PC-9 (cell line): ENCODE data around the gene RCC2. TPM values are rescaled to one million over a fixed set of nuclear protein-coding genes. Genes with fewer than 3 reads are reported as not detected.

ENCODE experiments used
- BruUV-seq: library from RNA; stranded (reverse); fragments of 400-500 nt; replicated peaks from 2 replicates; lab custom pipeline; 2021; lab: Mats Ljungman, UMichigan
- CTCF ChIA-PET: fragments of 300-600 bp; sonication (Branson Sonifier 250); formaldehyde crosslinking; loops from one replicate; lab custom pipeline; 2022; ENCODE audit warnings: antibody characterized with exemption; lab: Charles Lee
- POLR2A ChIA-PET: fragments of 300-600 bp; sonication (Branson Sonifier 250); formaldehyde crosslinking; loops from one replicate; lab custom pipeline; 2022; ENCODE audit warnings: antibody characterized with exemption; ENCODE audit not compliant: unreplicated experiment; lab: Charles Lee
- DNase-seq, 2 experiments: peaks; one replicate each; pipeline versions ENCODE4 v3.0.0 to v3.0.0-alpha.2; 2015 to 2022; ENCODE audit warnings: mixed read lengths in 1 of 2
- H2AFZ ChIP-seq: fragments of 200-600 bp; sonication (generic); 2 replicates; pipeline ENCODE4 v1.8.1; 2017; ENCODE audit warnings: antibody characterized with exemption
- H3F3A ChIP-seq: fragments of 200-600 bp; sonication (generic); 2 replicates; pipeline ENCODE4 v1.8.1; 2017; ENCODE audit warnings: antibody characterized with exemption, mild to moderate bottlenecking, low read depth; ENCODE audit not compliant: insufficient read depth
- H3K27ac ChIP-seq: fragments of 200-600 bp; sonication (generic); 2 replicates; pipeline ENCODE4 v1.6.1; 2016; ENCODE audit warnings: mixed run types
- H3K27me3 ChIP-seq: fragments of 200-600 bp; sonication (generic); 2 replicates; pipeline ENCODE4 v1.6.1; 2016; ENCODE audit warnings: low read depth, mixed run types; ENCODE audit not compliant: insufficient read depth
- H3K36me3 ChIP-seq: fragments of 200-600 bp; sonication (generic); 2 replicates; pipeline ENCODE4 v1.6.1; 2016; ENCODE audit warnings: low read depth, mixed run types
- H3K4me1 ChIP-seq: fragments of 200-600 bp; sonication (generic); replicated peaks from 2 replicates; pipeline ENCODE4 v1.6.1; 2016; ENCODE audit warnings: mixed run types; ENCODE audit not compliant: insufficient read depth
- H3K4me2 ChIP-seq: fragments of 200-600 bp; sonication (generic); 2 replicates; pipeline ENCODE4 v1.6.1; 2017; ENCODE audit warnings: mixed run types
- H3K4me3 ChIP-seq: fragments of 200-600 bp; sonication (generic); 2 replicates; pipeline ENCODE4 v1.6.1; 2016; ENCODE audit warnings: mixed run types
- H3K79me2 ChIP-seq: fragments of 200-600 bp; sonication (generic); 2 replicates; pipeline ENCODE4 v1.6.1; 2017; ENCODE audit warnings: low read depth, mixed run types
- H3K9me2 ChIP-seq: fragments of 200-600 bp; sonication (generic); 2 replicates; pipeline ENCODE4 v1.8.1; 2017; ENCODE audit warnings: mild to moderate bottlenecking; ENCODE audit not compliant: insufficient read depth
- H3K9me3 ChIP-seq: fragments of 200-600 bp; sonication (generic); 2 replicates; pipeline ENCODE4 v1.8.1; 2016; ENCODE audit warnings: low read depth; ENCODE audit not compliant: insufficient read depth
- H4K20me1 ChIP-seq: fragments of 200-600 bp; sonication (generic); 2 replicates; pipeline ENCODE4 v1.8.1; 2017; ENCODE audit not compliant: insufficient read depth
- EZH2 ChIP-seq: fragments of 200-600 bp; sonication (generic); IDR thresholded peaks from 2 replicates; pipeline ENCODE4 v1.8.0; 2017; ENCODE audit warnings: antibody characterized with exemption, low read depth
- intact Hi-C: fragments of 100-400 bp; cut with micrococcal nuclease; formaldehyde crosslinking; loops from one replicate; pipeline ENCODE4 v1.10.0; 2022; ENCODE audit not compliant: unreplicated experiment
- total RNA-seq: library from RNA; stranded (reverse); gene quantifications from 2 replicates; pipeline ENCODE4 v1.2.3, GENCODE V29; 2021
- TF ChIP-seq, protein P1 (sequence below): fragments of 200-600 bp; sonication (generic); conservative IDR thresholded peaks from 2 replicates; pipeline ENCODE4 v1.6.1; 2017; ENCODE audit warnings: mixed run types, antibody characterized with exemption, mild to moderate bottlenecking, moderate library complexity

RCC2 gene
- total RNA-seq, 1 experiment from 2014 or later, result 170 TPM

DNA sequence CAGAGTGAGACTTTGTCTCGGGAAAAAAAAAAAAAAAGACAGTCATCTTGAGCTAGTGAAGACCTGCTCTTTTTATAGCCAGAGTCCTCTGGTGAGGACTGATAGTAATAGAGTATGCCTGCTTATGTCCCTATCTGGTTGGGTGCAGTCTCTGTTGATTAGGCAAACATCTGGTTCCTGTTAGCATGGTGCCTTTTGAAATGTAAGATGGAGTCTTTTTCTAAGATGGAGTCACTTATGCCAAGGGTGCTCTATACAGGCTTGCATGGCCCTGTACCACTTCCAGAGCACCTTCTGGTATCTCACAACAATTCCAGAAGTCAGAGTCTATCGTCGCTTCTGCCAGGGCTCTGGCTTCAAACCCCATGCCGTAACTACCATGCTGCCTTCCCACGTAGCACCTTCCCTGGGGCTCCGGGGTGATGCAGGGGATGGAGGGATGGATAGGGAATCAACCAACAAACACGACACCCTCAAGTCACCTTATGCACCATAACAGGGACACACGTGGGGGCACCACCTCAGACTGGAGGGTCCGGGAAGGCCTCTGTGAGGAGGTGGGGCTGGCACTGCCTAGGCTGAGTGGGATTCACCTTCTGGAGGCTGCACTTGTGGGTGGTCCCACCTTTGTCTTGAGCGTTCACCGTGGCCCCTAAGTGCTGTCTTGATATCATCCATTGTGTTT lies 79.1 kb downstream of the RCC2 start:
- Histone ChIP-seq H4K20me1 (no peaks in the 10 kb centered on the region), H3K4me1 (peaks cover 2% of the 10 kb centered on the region; the same call in 1 of the 2 replicates), H2AFZ (no peak overlapping the region), H3K9me3 (no peaks in the 10 kb centered on the region), H3F3A (no peaks in the 10 kb centered on the region), H3K4me2 (no peak overlapping the region), H3K36me3 (no peaks in the 10 kb centered on the region), H3K9me2 (no peaks in the 10 kb centered on the region), H3K79me2 (no peaks in the 10 kb centered on the region), H3K27me3 (no peaks in the 10 kb centered on the region), H3K4me3 (no peak overlapping the region), H3K27ac (no peak overlapping the region)
- intact Hi-C loops, result no loop called here
- DNase-seq, result no peak
- BruUV-seq, result no TSS peak
- TF ChIP-seq EZH2, result no peak
- TF ChIP-seq, protein P1, sequence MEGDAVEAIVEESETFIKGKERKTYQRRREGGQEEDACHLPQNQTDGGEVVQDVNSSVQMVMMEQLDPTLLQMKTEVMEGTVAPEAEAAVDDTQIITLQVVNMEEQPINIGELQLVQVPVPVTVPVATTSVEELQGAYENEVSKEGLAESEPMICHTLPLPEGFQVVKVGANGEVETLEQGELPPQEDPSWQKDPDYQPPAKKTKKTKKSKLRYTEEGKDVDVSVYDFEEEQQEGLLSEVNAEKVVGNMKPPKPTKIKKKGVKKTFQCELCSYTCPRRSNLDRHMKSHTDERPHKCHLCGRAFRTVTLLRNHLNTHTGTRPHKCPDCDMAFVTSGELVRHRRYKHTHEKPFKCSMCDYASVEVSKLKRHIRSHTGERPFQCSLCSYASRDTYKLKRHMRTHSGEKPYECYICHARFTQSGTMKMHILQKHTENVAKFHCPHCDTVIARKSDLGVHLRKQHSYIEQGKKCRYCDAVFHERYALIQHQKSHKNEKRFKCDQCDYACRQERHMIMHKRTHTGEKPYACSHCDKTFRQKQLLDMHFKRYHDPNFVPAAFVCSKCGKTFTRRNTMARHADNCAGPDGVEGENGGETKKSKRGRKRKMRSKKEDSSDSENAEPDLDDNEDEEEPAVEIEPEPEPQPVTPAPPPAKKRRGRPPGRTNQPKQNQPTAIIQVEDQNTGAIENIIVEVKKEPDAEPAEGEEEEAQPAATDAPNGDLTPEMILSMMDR, result no peak
- ChIA-PET POLR2A (no interaction called here), CTCF (no interaction called here)

DNA sequence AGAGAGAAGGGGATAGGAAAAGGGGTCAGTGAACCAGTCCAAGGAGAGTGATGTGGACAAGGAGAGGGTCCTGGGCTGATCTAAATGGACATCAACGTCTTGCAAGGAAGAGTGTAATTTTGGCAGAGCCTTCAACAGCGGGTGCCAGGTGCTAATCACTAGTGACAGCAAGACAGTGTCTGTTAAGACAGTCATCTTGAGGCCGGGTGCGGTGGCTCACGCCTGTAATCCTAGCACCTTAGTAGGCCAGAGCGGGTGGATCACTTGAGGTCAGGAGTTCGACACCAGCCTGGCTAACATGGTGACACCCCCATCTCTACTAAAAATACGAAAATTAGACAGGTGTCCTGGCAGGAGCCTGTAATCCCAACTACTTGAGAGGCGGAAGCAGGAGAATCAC lies 79.7 kb downstream of the RCC2 start:
- no peak overlapping the region for H2AFZ ChIP-seq
- no peak overlapping the region for H3K4me3 ChIP-seq
- POLR2A ChIA-PET, result no interaction called here
- no peaks in the 10 kb centered on the region for H3K9me2 ChIP-seq
- intact Hi-C loops, result no loop called here
- H3K36me3 ChIP-seq, result no peaks in the 10 kb centered on the region
- no peaks in the 10 kb centered on the region for H3K79me2 ChIP-seq
- no peak overlapping the region for H3K27ac ChIP-seq
- no peaks in the 10 kb centered on the region for H3K9me3 ChIP-seq
- TF ChIP-seq, protein P1, result no peak
- no peak for TF ChIP-seq EZH2
- CTCF ChIA-PET, result no interaction called here
- no peak overlapping the region for H3K4me2 ChIP-seq
- no peaks in the 10 kb centered on the region for H3K27me3 ChIP-seq
- no TSS peak for BruUV-seq
- no peaks in the 10 kb centered on the region for H3K4me1 ChIP-seq
- no peaks in the 10 kb centered on the region for H4K20me1 ChIP-seq
- H3F3A ChIP-seq, result no peaks in the 10 kb centered on the region
- no peak for DNase-seq

DNA sequence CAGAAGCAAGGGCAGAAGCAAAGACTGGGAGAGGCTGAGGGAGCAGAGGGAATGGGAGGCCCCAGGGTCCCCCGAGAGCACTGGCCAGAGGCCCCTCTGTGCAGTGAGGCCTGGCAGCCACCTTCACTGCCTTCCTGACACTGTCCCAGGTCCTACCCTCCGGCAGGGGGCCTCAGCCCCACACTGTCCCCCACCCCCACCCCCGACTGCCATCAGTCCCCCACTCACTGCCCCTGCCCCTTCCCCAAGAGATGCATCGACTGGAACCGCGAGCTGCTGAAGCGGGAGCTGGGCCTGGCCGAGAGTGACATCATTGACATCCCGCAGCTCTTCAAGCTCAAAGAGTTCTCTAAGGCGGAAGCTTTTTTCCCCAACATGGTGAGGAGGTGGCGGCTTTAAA lies 80.4 kb downstream of the RCC2 start:
- no peak for DNase-seq
- no peaks in the 10 kb centered on the region for H3K27me3 ChIP-seq
- H3K27ac ChIP-seq, result no peak overlapping the region
- H3K36me3 ChIP-seq, result no peaks in the 10 kb centered on the region
- no peak overlapping the region for H3K4me2 ChIP-seq
- intact Hi-C loops, result no loop called here
- no peaks in the 10 kb centered on the region for H3K9me2 ChIP-seq
- H3K4me1 ChIP-seq, result no peaks in the 10 kb centered on the region
- no TSS peak for BruUV-seq
- TF ChIP-seq, protein P1, result no peak
- no peak for TF ChIP-seq EZH2
- H3F3A ChIP-seq, result no peaks in the 10 kb centered on the region
- no peaks in the 10 kb centered on the region for H3K9me3 ChIP-seq
- no peaks in the 10 kb centered on the region for H3K79me2 ChIP-seq
- ChIA-PET CTCF (no interaction called here), POLR2A (no interaction called here)
- no peaks in the 10 kb centered on the region for H4K20me1 ChIP-seq
- no peak overlapping the region for H2AFZ ChIP-seq
- H3K4me3 ChIP-seq, result no peak overlapping the region
